OCI-LY1 (cell line): ENCODE results near the gene TERF2IP.

ENCODE experiments used
- H2AFZ ChIP-seq: fragments of 200-600 bp; sonication (generic), shearing (Covaris generic); 2 replicates; pipeline ENCODE4 v1.6.0; 2014; ENCODE audit warnings: antibody characterized with exemption, mild to moderate bottlenecking, low read length
- H3F3A ChIP-seq: fragments of 200-600 bp; sonication (generic), shearing (Covaris generic); 2 replicates; pipeline ENCODE4 v1.6.0; 2014; ENCODE audit warnings: mild to moderate bottlenecking, antibody characterized with exemption, low read length, moderate library complexity; ENCODE audit not compliant: insufficient read depth
- H3K27ac ChIP-seq: fragments of 200-600 bp; sonication (generic); 2 replicates; pipeline ENCODE4 v1.5.1; 2014; ENCODE audit warnings: low read length, mixed run types, mild to moderate bottlenecking, low read depth; ENCODE audit not compliant: poor library complexity, severe bottlenecking
- H3K27me3 ChIP-seq: fragments of 200-600 bp; sonication (generic); 2 replicates; pipeline ENCODE4 v1.6.0; 2014; ENCODE audit warnings: antibody characterized with exemption, mild to moderate bottlenecking, low read length, moderate library complexity; ENCODE audit not compliant: insufficient read depth
- H3K36me3 ChIP-seq: fragments of 200-600 bp; sonication (generic); 2 replicates; pipeline ENCODE4 v1.6.1; 2014; ENCODE audit warnings: mild to moderate bottlenecking, antibody characterized with exemption, low read length, moderate library complexity, mixed read lengths; ENCODE audit not compliant: insufficient read depth
- H3K4me1 ChIP-seq: fragments of 200-600 bp; sonication (generic); 2 replicates; pipeline ENCODE4 v1.5.1; 2014; ENCODE audit warnings: mild to moderate bottlenecking, low read length, moderate library complexity; ENCODE audit not compliant: insufficient read depth, severe bottlenecking
- H3K4me2 ChIP-seq: fragments of 200-600 bp; sonication (generic), shearing (Covaris generic); 2 replicates; pipeline ENCODE4 v1.6.1; 2014; ENCODE audit warnings: low read length
- H3K4me3 ChIP-seq: fragments of 200-600 bp; sonication (generic); 2 replicates; pipeline ENCODE4 v1.5.1; 2014; ENCODE audit warnings: low read length, low read depth, mild to moderate bottlenecking, mixed read lengths; ENCODE audit not compliant: poor library complexity, severe bottlenecking
- H3K79me2 ChIP-seq: fragments of 200-600 bp; shearing (Covaris generic); 2 replicates; pipeline ENCODE4 v1.6.1; 2016; ENCODE audit warnings: mixed run types, low read length, mixed read lengths; ENCODE audit not compliant: insufficient read depth
- H3K9ac ChIP-seq: fragments of 200-600 bp; sonication (generic), shearing (Covaris generic); 2 replicates; pipeline ENCODE4 v1.6.1; 2014; ENCODE audit warnings: mild to moderate bottlenecking, low read length, mixed read lengths
- H3K9me2 ChIP-seq: fragments of 200-600 bp; sonication (generic), shearing (Covaris generic); 2 replicates; pipeline ENCODE4 v1.6.1; 2014; ENCODE audit warnings: low read depth, mild to moderate bottlenecking, low read length, mixed read lengths
- H3K9me3 ChIP-seq: fragments of 200-600 bp; shearing (Covaris generic); 2 replicates; pipeline ENCODE4 v1.6.1; 2014; ENCODE audit warnings: low read length, mixed read lengths
- H4K20me1 ChIP-seq: fragments of 200-600 bp; sonication (generic), shearing (Covaris generic); 2 replicates; pipeline ENCODE4 v1.6.0; 2016; ENCODE audit warnings: mild to moderate bottlenecking, low read length; ENCODE audit not compliant: insufficient read depth
- CTCF ChIP-seq: fragments of 200-600 bp; sonication (generic), shearing (Covaris generic); IDR thresholded peaks from 2 replicates; pipeline ENCODE4 v1.5.1; 2017; ENCODE audit warnings: mild to moderate bottlenecking, antibody characterized with exemption, low read length, moderate library complexity, mixed read lengths
- EZH2 ChIP-seq: fragments of 200-600 bp; sonication (generic), shearing (Covaris generic); IDR thresholded peaks from 2 replicates; pipeline ENCODE4 v1.8.0; 2017; ENCODE audit warnings: borderline replicate concordance, mixed run types, mild to moderate bottlenecking, antibody characterized with exemption, low read length, moderate library complexity, mixed read lengths

TERF2IP gene

GRCh38 chr16:75624921-75625334 lies 22.6 kb upstream of the TERF2IP start:
- TF ChIP-seq CTCF (no peak), EZH2 (no peak)
- Histone ChIP-seq H3K79me2 (peaks cover 6% of the 10 kb centered on the region; the same call in 1 of the 2 replicates), H3K4me1 (peaks cover 23% of the 10 kb centered on the region)

GRCh38 chr16:75626806-75627205 lies 20.8 kb upstream of the TERF2IP start:
- no peak for TF ChIP-seq CTCF
- TF ChIP-seq EZH2, result no peak
- Histone ChIP-seq H3F3A (no peaks in the 10 kb centered on the region; the same call in 1 of the 2 replicates), H3K9me3 (no peaks in the 10 kb centered on the region), H3K9ac (no peak overlapping the region), H3K9me2 (no peaks in the 10 kb centered on the region), H2AFZ (no peak overlapping the region), H4K20me1 (no peaks in the 10 kb centered on the region), H3K27me3 (no peaks in the 10 kb centered on the region), H3K4me3 (no peak overlapping the region), H3K36me3 (peaks cover 62% of the 10 kb centered on the region), H3K27ac (no peak overlapping the region), H3K4me2 (no peak overlapping the region), H3K79me2 (peaks cover 6% of the 10 kb centered on the region; the same call in 1 of the 2 replicates), H3K4me1 (peaks cover 11% of the 10 kb centered on the region)

More at GRCh38 chr16:75624921-75625334, 22.6 kb upstream of the TERF2IP start:
- no peaks in the 10 kb centered on the region; the same call in 1 of the 2 replicates for H3F3A ChIP-seq
- no peak overlapping the region for H3K4me2 ChIP-seq
- peaks cover 52% of the 10 kb centered on the region for H3K36me3 ChIP-seq
- no peaks in the 10 kb centered on the region for H4K20me1 ChIP-seq
- H3K27me3 ChIP-seq, result no peaks in the 10 kb centered on the region
- no peaks in the 10 kb centered on the region for H3K9me2 ChIP-seq
- H3K4me3 ChIP-seq, result no peak overlapping the region
- H3K27ac ChIP-seq, result no peak overlapping the region
- no peaks in the 10 kb centered on the region for H3K9me3 ChIP-seq
- no peak overlapping the region for H3K9ac ChIP-seq
- no peak overlapping the region for H2AFZ ChIP-seq

DNA sequence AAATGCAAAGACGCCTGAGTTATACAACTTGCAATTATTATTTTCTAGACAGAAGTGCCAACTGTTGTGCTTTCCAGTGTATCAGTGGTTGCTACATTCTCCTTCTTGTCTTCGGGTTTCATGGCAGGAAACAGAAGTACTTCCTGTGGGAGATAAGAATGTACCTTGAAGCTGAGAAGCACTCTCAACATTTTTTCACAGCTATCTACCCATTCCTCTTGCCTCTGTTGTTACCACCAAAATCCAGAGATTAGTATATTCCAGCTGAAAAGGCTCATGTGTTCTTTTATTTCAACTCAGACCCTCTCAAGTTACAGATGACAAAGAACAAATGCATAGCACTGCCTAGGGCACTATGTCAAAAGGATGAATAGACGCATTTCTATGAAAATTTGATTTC lies 19.7 kb upstream of the TERF2IP start:
- peaks cover 71% of the 10 kb centered on the region for H3K36me3 ChIP-seq
- H3K27me3 ChIP-seq, result no peaks in the 10 kb centered on the region
- no peak overlapping the region for H3K4me2 ChIP-seq
- H3K4me3 ChIP-seq, result no peak overlapping the region
- TF ChIP-seq EZH2, result no peak
- no peak for TF ChIP-seq CTCF
- no peaks in the 10 kb centered on the region; the same call in 1 of the 2 replicates for H3F3A ChIP-seq
- H3K27ac ChIP-seq, result no peak overlapping the region
- no peaks in the 10 kb centered on the region for H3K79me2 ChIP-seq
- H3K4me1 ChIP-seq, result peaks cover 5% of the 10 kb centered on the region
- no peak overlapping the region for H3K9ac ChIP-seq
- no peaks in the 10 kb centered on the region for H4K20me1 ChIP-seq
- H2AFZ ChIP-seq, result no peak overlapping the region
- H3K9me3 ChIP-seq, result no peaks in the 10 kb centered on the region
- no peaks in the 10 kb centered on the region for H3K9me2 ChIP-seq
